ENCODE results near the gene CCDC90B. TPM values are rescaled to one million over a fixed set of nuclear protein-coding genes. Genes with fewer than 3 reads are reported as not detected.
"Not testable (repeated sequence)": the region's sequence is repeated elsewhere in the genome, so short reads cannot be mapped to it uniquely, and the experiment has no call there.

CCDC90B gene
- total RNA-seq, 2 donors from 2014 or later: 20.9 to 24.0 TPM

DNA sequence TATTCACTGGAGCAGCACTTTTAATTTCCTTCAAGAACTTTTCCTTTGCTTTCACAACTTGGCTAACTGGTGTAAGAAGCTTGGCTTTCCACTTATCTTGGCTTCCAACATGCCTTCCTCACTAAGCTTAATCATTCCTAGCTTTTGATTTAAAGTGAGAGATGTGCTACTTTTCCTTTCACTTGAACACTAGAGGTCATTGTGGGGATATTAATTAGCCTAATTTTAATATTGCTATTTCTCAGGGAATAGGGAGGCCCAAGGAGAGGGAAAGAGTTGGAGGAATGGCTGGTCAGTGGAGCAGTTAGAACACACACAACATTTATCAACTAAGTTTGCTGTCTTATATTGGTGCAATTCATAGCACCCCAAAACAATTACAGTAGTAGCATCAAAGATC is 24.6 kb upstream of the CCDC90B start:
- Histone ChIP-seq H3K27me3 (no peaks in the 10 kb centered on the region), H3K27ac (no peak overlapping the region), H3K4me1 (no peaks in the 10 kb centered on the region), H3K9me3 (no peaks in the 10 kb centered on the region), H3K4me3 (no peak overlapping the region), H3K36me3 (no peaks in the 10 kb centered on the region)
- TF ChIP-seq, protein P1, sequence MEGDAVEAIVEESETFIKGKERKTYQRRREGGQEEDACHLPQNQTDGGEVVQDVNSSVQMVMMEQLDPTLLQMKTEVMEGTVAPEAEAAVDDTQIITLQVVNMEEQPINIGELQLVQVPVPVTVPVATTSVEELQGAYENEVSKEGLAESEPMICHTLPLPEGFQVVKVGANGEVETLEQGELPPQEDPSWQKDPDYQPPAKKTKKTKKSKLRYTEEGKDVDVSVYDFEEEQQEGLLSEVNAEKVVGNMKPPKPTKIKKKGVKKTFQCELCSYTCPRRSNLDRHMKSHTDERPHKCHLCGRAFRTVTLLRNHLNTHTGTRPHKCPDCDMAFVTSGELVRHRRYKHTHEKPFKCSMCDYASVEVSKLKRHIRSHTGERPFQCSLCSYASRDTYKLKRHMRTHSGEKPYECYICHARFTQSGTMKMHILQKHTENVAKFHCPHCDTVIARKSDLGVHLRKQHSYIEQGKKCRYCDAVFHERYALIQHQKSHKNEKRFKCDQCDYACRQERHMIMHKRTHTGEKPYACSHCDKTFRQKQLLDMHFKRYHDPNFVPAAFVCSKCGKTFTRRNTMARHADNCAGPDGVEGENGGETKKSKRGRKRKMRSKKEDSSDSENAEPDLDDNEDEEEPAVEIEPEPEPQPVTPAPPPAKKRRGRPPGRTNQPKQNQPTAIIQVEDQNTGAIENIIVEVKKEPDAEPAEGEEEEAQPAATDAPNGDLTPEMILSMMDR (IDR thresholded peaks at IDR 0.05): no peak
- no peak for DNase-seq (ENCODE audit: low spot score)

GRCh38 chr11:83308536-83308935 is 22.4 kb upstream of the CCDC90B start:
- H3K4me1 ChIP-seq; H3K36me3 ChIP-seq; H3K27ac ChIP-seq; DNase-seq (ENCODE audit: low spot score); H3K9me3 ChIP-seq; H3K4me3 ChIP-seq; H3K27me3 ChIP-seq: not testable (repeated sequence)

DNA sequence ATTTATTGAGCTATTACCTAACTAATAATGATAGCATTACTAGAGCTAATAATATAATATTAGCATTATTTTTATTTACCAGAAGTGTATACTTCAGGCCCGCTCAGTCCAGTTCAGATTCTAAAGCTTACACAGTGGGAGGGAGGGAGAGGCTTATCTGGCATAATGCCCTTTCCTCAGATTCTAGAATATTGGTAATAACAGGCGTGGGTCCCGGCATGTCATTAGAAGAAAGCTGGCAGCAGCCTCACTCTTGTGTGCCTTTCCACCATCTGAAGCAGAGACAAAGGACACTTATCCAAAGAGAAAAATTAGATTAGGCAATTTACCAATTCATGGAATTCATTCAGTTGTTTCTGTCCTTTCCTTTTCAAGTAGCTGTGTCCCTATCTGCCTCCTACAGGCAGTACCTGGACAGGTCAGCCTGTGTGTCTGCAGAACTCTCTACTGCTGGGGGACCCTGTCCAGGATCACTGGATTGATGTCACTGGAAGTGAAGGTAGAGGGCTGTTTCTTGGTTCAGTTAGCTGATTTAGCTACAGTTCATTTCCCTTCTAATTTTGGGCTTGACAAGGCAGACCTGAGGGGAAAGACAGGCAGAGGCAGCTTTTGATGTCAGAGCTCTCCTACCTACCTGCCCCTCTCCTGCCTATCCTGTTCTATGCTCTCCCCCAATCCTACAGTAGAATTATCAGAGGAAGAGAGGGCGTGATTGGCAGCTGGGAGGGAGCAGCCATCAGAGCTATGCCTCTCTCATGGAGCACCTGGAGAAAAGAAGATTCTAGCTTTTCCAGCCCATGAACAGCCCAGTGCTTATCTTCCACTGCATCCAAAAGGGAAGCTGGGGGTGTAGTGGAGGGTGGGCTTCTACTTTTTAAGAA is 20.3 kb upstream of the CCDC90B start:
- Histone ChIP-seq H3K9me3 (no peaks in the 10 kb centered on the region), H3K36me3 (no peaks in the 10 kb centered on the region), H3K27ac (no peak overlapping the region), H3K4me3 (no peak overlapping the region), H3K4me1 (no peaks in the 10 kb centered on the region), H3K27me3 (no peaks in the 10 kb centered on the region)
- no peak for DNase-seq (ENCODE audit: low spot score)
- TF ChIP-seq, protein P1 (IDR thresholded peaks at IDR 0.05): no peak

GRCh38 chr11:83303316-83303715 is 17.1 kb upstream of the CCDC90B start:
- no peak for DNase-seq (ENCODE audit: low spot score)
- TF ChIP-seq, protein P1 (IDR thresholded peaks at IDR 0.05): no peak
- Histone ChIP-seq H3K36me3 (no peaks in the 10 kb centered on the region), H3K9me3 (no peaks in the 10 kb centered on the region), H3K4me3 (no peak overlapping the region), H3K27me3 (no peaks in the 10 kb centered on the region), H3K27ac (no peak overlapping the region), H3K4me1 (no peaks in the 10 kb centered on the region)

DNA sequence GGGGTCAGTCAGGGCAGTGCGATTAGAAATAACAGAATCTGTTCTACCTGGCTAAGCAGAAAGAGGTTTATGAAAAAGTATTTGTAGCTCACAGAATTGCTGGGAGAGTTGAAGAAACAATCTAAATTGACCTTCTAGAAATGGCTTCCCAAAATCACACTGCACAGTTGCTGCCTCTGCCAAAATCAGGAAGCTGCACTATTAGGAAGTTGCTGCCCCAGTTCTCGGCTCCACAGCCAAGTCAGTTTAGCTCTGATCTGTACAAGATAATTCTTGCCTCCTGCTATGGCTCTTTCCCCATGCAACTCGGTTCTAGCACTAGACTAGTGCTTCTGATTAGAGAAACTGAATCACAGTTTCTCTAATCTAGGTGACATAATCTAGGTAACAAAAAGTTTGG is 16.0 kb upstream of the CCDC90B start:
- Histone ChIP-seq H3K4me1 (no peaks in the 10 kb centered on the region), H3K4me3 (no peak overlapping the region), H3K36me3 (no peaks in the 10 kb centered on the region), H3K9me3 (no peaks in the 10 kb centered on the region), H3K27me3 (no peaks in the 10 kb centered on the region), H3K27ac (no peak overlapping the region)
- TF ChIP-seq, protein P1 (IDR thresholded peaks at IDR 0.05): no peak
- no peak for DNase-seq (ENCODE audit: low spot score)

DNA sequence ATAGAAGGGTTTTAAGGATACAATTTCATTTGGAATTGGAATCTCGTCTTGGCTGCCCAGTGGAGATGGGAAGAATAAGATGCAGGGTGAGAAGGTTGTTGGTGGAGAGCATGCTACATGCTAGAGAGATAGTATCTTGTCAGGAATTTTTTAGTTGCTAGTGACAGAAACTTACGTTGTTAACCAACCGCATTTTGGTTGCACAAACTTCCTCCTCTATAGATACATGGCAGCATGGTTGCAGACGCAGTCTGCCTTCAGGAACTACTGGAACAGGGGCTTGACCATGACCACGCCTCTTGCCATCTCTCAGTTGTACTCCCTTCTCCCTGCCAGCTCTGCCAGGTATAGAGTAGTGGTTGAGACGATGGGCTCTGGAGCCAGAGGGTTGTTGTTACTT is 13.5 kb upstream of the CCDC90B start:
- TF ChIP-seq, protein P1 (IDR thresholded peaks at IDR 0.05): no peak
- Histone ChIP-seq H3K4me1 (no peaks in the 10 kb centered on the region), H3K27me3 (no peaks in the 10 kb centered on the region), H3K36me3 (no peaks in the 10 kb centered on the region), H3K4me3 (no peak overlapping the region), H3K9me3 (no peaks in the 10 kb centered on the region), H3K27ac (no peak overlapping the region)
- DNase-seq (ENCODE audit: low spot score): no peak

All from right atrium auricular region (tissue), 2 donors.